GM10248 (cell line): ENCODE data around the gene UNC5A.

Experiments
- CTCF ChIA-PET: fragments of 300-600 bp; sonication (Branson Sonifier 250); formaldehyde crosslinking; extraction: SDS; loops from one replicate; lab custom pipeline; 2021; ENCODE audit warnings: antibody characterized with exemption; lab: Yijun Ruan, JAX
- POLR2A ChIA-PET: fragments of 350-650 bp; sonication (Branson Sonifier 250); formaldehyde crosslinking; extraction: SDS; loops from one replicate; lab custom pipeline; 2020; ENCODE audit warnings: antibody characterized with exemption; lab: Yijun Ruan, JAX
- DNase-seq: peaks from one replicate; pipeline ENCODE4 v3.0.0; 2012; ENCODE audit errors: extremely low spot score
- CTCF ChIP-seq: IDR thresholded peaks from 2 replicates; pipeline ENCODE4 v1.5.1; 2012; ENCODE audit warnings: mild to moderate bottlenecking, low read depth; ENCODE audit errors: extremely low read depth, missing control alignments, control extremely low read depth

UNC5A gene

GRCh38 chr5:176888865-176889165 is 78.5 kb downstream of the UNC5A start:
- TF ChIP-seq CTCF = no peak
- ChIA-PET CTCF (interaction anchor here (1.3 kb wide), 1 partner anchor 10 kb away, joined by 4 read pairs; the partner anchor contains the start of gene HK3), POLR2A (no interaction called here)
- no peak for DNase-seq

- TF ChIP-seq CTCF = no peak
- ChIA-PET POLR2A (no interaction called here), CTCF (no interaction called here)
- DNase-seq = no peak
Observed at GRCh38 chr5:176889321-176890280, 79.2 kb downstream of the UNC5A start.

- CTCF ChIA-PET = no interaction called here
- TF ChIP-seq CTCF = no peak
- DNase-seq = no peak
- POLR2A ChIA-PET = no interaction called here
Observed at GRCh38 chr5:176890455-176891330, 80.3 kb downstream of the UNC5A start.

GRCh38 chr5:176891331-176891958 is 81.1 kb downstream of the UNC5A start:
- TF ChIP-seq CTCF = no peak
- no peak for DNase-seq
- ChIA-PET POLR2A (no interaction called here), CTCF (no interaction called here)

GRCh38 chr5:176892663-176893062 is 82.3 kb downstream of the UNC5A start:
- POLR2A ChIA-PET = no interaction called here
- no peak for TF ChIP-seq CTCF
- CTCF ChIA-PET = interaction anchor here (1.1 kb wide), 1 partner anchor 10 kb away, joined by 3 read pairs; no protein-coding TSS in a partner anchor
- no peak for DNase-seq

- ChIA-PET CTCF (no interaction called here), POLR2A (no interaction called here)
- DNase-seq = no peak
- TF ChIP-seq CTCF = no peak
Observed at GRCh38 chr5:176894298-176894697, 83.9 kb downstream of the UNC5A start.
